Epidermal melanocyte (primary cell): Measurements from ENCODE around the gene ZDBF2.
"Not testable (repeated sequence)": the region's sequence is repeated elsewhere in the genome, so short reads cannot be mapped to it uniquely, and the experiment has no call there.

ENCODE experiments used
- DNase-seq: peaks from one replicate; pipeline ENCODE4 v3.0.0; 2011; ENCODE audit warnings: low spot score; ENCODE audit not compliant: insufficient read length

ZDBF2 gene

DNA sequence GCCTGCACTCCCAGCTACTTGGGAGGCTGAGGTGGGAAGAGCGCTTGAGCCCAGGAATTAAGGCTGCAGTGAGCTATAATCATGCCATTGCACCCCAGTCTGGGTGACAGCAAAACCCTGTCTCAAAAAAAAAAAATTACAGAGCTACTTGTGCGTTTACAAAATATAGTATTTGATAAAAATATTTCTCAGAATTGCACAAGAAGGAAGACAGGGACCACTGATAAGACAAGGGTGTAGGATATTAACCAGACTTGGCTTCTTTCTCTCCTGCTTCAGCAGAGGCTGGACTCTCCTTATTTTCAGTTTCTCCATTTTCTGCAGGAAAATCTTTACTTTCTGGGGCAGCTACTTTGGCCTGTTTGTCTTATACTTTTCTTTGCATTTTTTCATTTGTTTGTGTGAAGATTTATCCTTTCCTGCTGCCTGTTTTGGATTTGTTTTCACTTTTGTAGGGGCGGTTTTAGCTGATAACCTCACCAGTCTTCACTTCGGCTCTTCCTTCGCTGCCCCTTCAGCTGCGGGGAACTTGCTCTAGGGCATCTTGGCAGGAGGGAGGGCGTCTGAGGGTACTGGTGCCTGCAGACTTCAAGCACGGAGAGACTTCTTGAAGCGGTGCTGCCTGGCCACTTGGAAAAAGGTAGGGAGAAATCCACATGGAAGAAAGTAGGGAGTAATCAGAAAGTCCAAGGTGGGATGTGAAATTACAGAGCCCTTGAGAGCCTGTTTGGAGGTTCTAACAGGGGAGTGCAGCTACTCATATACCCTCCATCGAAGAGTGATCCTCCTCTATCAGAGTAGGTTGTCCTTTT lies 14.9 kb upstream of the ZDBF2 start:
- DNase-seq = no peak

GRCh38 chr2:206260188-206261012 lies 14.1 kb upstream of the ZDBF2 start:
- no peak for DNase-seq

DNA sequence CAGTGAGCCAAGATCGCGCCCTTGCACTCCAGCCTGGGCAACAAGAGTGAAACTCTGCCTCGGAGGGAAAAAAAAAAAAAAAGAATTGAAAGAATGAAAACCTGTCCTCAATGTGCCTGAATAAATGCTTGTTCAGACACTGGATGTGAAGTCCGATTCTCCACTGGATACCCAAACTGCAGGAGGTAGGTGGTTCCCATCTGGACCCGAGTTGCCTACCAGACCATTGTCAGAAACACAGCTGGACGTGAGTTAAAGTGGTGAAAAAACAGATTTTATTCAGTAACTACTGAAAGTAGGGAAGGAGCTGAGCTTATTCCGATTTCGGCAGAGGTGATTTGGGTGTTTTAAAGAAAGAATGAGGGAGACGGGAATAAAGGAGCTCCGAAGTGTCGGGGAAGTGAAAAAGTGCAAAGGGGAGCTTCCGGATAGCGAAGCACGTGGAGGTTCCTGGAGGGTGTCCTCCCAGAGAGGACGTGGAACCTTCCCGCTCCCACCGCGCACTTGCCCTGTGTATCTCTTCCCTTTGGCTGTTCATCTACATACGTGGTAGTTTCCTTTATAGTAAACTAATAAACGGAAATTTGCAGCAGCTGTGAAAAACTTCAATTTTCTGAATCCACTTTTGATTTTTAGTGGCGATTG lies 10.4 kb upstream of the ZDBF2 start:
- no peak for DNase-seq

DNA sequence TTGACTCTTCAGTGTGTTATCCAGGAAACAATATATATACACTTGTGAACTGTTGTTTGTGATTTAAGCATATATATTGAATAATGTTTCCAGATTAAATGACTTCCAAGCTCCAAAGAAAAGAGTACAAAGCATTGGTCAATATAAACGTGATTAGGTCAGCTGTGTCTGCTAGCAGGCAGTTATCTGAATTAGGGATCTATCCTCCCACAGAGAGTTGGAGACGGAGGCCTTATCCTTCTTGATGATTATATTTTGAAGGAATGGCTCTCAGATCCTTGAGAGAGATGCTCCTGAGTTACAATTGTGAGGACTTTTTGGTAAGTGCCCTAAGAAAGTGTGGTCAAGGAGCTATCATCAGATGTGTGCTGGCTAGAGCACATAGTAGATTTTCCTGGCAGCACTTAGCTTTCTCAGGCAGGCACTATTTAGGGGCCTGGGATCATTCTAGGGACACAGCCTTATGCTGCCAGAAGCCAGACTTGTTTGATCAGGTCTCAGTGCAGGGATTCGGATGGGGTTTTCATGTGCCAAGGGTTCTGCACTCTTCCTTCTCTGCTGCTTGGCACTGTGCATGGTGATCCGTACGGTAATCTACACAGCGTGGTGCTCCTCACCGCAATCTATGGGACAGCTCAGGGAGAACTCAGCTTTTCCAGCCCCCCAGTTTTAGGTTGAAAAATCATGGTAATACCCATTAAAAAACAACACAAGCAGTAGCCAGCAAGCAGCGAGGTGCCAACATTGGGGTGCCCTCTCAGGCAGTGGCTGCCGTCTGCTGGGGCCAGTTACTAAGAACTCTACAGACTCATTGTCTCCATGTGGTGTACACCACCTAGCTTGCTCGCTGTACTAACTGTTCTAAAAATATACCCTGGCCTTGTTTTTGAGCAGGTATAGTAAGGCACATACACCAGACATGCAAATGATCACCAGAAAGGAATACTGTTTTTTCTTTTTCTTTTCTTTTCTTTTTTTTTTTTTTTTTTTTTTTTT lies 8.0 kb upstream of the ZDBF2 start:
- DNase-seq = no peak

GRCh38 chr2:206267567-206267966 lies 6.9 kb upstream of the ZDBF2 start:
- no peak for DNase-seq

- DNase-seq = no peak
Observed at GRCh38 chr2:206271065-206271464, 3.4 kb upstream of the ZDBF2 start.

DNA sequence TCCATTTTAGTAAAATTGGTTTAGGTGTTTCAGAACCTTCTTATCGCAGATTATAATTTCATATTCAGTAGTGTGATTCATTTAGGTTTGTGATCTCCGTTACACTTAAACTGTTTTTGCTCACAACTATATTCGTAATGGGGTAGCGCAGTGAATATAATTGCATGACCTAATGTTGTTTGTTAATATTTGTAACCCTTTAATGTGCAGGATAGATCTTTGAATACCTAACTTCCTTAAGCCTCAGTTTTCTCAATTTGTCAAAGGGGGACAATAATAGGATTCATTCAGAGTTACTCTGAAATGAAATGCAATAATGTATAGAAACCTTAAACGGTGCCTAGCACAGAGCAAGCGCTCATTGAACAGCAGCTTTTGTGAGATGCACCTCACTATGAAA lies 558 bp upstream of the ZDBF2 start:
- DNase-seq = no peak

DNA sequence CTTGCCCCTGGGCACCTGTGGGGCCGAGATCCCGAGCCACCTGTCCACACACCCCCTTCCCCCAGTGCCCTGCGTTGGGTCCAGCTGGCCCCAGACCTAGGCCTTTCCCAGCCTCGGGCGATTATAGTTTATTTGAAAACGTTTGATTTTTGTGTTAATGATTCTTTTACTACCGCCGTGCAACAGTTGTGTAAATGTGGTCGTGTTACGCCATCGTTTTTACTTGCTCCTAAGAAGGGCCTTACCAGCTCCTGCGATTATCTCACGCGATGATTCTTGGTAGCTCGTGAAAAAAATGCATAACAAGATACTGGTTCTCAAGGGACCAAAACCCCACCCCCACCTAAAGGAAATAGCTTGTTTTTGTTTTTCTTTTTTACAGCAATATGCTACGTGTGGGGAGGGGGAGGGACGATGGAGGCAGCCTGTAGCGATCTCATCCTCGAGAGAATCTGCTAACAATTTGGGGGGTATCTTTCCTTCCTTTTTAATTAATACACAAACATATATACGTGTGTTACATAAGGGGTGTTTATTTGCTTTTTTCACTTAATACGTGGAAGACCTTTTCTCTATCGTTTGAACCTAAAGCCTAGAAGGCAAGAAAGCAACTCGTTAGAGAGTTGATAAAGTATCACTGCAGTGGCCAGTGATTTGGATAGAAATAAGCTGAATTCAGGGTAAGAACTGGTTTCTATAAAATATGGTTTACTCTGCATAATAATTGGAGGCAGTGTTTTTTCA lies 1.0 kb downstream of the ZDBF2 start:
- DNase-seq = no peak

DNA sequence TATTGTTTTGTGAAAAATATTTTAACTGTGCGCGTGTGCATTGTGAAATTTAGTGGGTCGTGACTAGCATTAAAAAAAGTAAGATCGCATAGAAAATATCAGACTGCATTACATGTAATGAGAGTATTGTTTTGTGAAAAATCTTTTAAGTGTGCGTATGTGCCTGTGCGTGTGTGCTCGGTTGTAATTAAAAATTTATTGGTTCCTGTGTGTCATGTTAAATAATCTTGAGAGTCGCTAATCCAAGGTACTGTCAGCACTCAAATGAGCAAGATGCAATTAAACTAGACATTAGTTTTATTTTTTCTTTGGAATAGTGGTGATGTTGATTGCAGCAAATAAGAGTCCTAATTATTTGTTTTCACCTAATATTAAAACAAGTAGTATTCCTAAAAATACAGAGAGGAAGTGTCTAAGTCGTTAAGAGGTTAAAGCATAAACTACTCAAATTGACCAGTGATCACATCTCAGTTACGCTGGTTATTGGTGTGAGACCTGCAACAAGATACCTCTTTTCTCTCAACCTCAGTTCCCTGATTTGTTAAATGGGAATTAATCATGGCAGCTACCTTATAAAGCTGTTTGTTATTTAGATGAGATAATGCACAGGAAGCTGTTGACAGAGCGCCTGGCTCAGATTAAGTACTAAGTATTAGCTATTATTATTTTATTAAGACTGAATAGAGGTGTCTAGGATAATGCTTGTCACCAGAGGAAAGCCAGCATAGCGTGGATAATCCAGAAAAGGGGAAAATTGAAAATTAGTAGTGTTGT lies 1.9 kb downstream of the ZDBF2 start:
- no peak for DNase-seq

DNA sequence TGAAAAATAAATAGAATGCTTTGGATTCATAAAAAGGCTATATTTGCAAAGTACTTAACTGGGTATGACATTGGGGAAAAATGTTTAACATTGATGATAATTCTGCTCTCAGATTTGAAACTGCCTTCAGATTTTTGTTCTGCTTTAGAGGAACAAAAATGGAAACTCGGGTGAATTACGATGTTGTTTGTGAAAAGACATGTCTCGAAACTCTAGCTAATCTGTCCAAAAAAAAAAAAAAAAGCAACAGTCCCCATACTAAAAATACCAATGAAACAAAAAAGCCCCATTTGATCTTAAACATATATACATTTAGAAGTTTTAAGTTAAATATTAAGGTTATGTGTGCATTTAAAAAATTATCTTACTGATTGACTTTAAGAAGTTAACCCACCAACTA lies 3.0 kb downstream of the ZDBF2 start:
- DNase-seq = no peak

GRCh38 chr2:206282746-206283145 lies 8.3 kb downstream of the ZDBF2 start:
- DNase-seq = no peak

GRCh38 chr2:206287197-206287596 lies 12.7 kb downstream of the ZDBF2 start:
- DNase-seq = no peak

DNA sequence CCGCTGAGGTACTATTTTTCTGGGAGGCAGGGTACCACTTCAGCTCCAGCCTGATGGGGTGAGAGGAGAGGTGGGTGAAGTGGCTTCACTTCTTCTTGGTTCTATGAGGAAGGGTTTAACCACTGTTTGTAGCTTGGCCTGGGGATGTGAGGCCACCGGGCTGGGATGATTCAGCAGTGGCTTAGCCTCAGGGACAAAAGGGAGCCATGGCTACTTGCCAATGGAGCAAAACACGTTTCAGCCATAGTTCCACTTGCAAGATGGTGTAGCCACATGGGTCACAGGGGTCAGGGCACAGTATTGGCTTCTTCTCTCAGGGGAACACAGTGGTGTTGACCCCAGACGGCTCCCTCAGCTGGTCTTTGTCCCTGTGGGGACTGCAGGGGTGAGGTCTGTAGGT lies 14.9 kb downstream of the ZDBF2 start:
- DNase-seq = no peak

DNA sequence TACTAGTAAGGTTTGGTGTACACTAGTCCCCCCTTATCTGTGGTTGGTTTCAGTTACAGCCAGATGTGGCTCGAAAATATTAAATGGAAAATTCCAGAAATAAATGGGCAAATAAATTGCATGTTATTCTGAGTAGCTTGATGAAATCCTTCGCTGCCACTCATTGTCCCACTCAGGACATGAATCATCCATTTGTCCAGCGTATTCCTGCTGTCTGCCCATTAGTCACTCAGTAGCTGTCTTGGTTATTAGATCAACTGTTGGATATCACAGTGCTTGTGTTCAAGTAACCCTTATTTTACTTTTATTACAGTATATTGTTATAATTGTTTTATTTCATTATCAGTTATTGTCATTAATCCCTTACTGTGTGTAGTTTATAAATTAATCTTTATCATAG lies 21.7 kb downstream of the ZDBF2 start:
- no peak for DNase-seq

- DNase-seq = not testable (repeated sequence)
Observed at GRCh38 chr2:206299608-206300007, 25.1 kb downstream of the ZDBF2 start.

- DNase-seq = no peak
Observed at GRCh38 chr2:206305523-206306245, 31.2 kb downstream of the ZDBF2 start.

DNA sequence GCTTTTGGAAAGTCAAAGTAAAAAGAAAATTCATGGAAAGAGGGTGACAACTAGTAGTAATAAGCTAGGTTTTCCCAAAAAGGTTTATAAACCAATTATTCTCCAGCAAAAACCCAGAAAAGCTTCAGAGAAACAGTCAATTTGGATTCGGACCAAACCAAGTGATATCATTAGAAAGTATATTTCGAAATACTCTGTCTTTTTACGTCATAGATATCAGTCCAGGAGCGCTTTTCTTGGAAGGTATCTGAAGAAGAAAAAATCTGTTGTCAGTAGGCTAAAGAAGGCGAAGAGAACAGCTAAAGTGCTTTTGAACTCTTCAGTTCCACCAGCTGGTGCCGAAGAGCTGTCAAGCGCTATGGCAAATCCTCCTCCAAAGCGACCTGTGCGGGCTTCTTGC lies 36.6 kb downstream of the ZDBF2 start:
- no peak for DNase-seq

DNA sequence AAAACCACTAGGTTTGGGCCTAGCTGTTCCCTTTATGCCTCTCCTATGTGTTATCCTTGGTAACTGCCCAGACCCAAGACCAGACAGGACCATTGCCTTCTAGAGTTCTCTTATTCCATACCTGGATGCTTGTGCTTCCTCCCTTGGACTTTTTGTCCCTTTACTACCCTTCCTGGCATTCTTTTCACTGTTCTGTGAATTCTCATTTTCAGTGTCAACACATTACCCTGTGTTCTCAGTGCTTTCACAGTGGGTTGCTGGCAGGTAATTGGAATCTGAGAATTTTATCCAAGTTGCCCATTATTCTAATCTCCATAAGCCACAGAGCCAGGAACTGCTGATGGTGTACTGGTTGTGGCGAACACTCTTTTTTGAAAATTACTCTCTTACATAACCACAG lies 41.7 kb downstream of the ZDBF2 start:
- no peak for DNase-seq

- DNase-seq = no peak
Observed at GRCh38 chr2:206323033-206323432, 48.6 kb downstream of the ZDBF2 start.
